GM12874 (cell line): ENCODE data around the gene LDHAL6B.

Experiments
- CTCF ChIP-seq: IDR thresholded peaks from 2 replicates; pipeline ENCODE4 v1.5.1; 2011; ENCODE audit warnings: low read depth, mild to moderate bottlenecking, control low read depth, low read length, moderate library complexity; ENCODE audit not compliant: insufficient read depth

LDHAL6B gene

GRCh38 chr15:59223736-59224135 is 17.1 kb downstream of the LDHAL6B start:
- no peak for TF ChIP-seq CTCF

- no peak for TF ChIP-seq CTCF
Observed at GRCh38 chr15:59224474-59224873, 17.8 kb downstream of the LDHAL6B start.

GRCh38 chr15:59227021-59227420 is 20.4 kb downstream of the LDHAL6B start:
- no peak for TF ChIP-seq CTCF

GRCh38 chr15:59229015-59229414 is 22.4 kb downstream of the LDHAL6B start:
- TF ChIP-seq CTCF: no peak

- TF ChIP-seq CTCF: no peak
Observed at GRCh38 chr15:59229453-59229852, 22.8 kb downstream of the LDHAL6B start.

- TF ChIP-seq CTCF: no peak
Observed at GRCh38 chr15:59230531-59231055, 23.9 kb downstream of the LDHAL6B start.

GRCh38 chr15:59232476-59232875 is 25.8 kb downstream of the LDHAL6B start:
- TF ChIP-seq CTCF: no peak

- no peak for TF ChIP-seq CTCF
Observed at GRCh38 chr15:59236394-59236793, 29.8 kb downstream of the LDHAL6B start.
